Endothelial cell of umbilical vein (primary cell): ENCODE measurements around the gene PLXNA3. TPM values are rescaled to one million over a fixed set of nuclear protein-coding genes. Genes with fewer than 3 reads are reported as not detected.
A peak's percentile ranks its signal among the peaks of the same experiment; 100 is the strongest.

Experiments
- BruUV-seq: library from RNA; stranded (reverse); fragments of 400-500 nt; replicated peaks from 2 replicates; lab custom pipeline; 2021; lab: Mats Ljungman, UMichigan
- CTCF ChIA-PET: fragments of 300-600, 350-600 bp; sonication (Branson Sonifier 250); formaldehyde crosslinking; loops from one replicate; lab custom pipeline; 2021; ENCODE audit warnings: antibody characterized with exemption, inconsistent platforms; lab: Charles Lee
- POLR2A ChIA-PET: fragments of 300-600, 350-600 bp; sonication (Branson Sonifier 250); formaldehyde crosslinking; loops from one replicate; lab custom pipeline; 2021; ENCODE audit warnings: antibody characterized with exemption, inconsistent platforms; lab: Charles Lee
- DNase-seq: peaks from one replicate; pipeline ENCODE4 v3.0.0-alpha.2; 2011; ENCODE audit warnings: low read depth, low spot score
- FAIRE-seq: peaks from 2 replicates; lab custom pipeline; 2011; peaks lifted over from hg19 to GRCh38; lab: Jason Lieb, UNC
- H2AFZ ChIP-seq: 2 replicates; pipeline ENCODE4 v1.6.0; 2012; ENCODE audit warnings: low read depth, low read length, control low read depth, inconsistent platforms
- H3K27ac ChIP-seq: 2 replicates; pipeline ENCODE4 v1.5.1; 2011; ENCODE audit warnings: low read depth, mild to moderate bottlenecking, control low read depth, low read length, moderate library complexity; ENCODE audit not compliant: insufficient read depth
- H3K27me3 ChIP-seq, 2 experiments: 2 replicates each; pipeline versions ENCODE4 v1.6.0 to v1.6.1; 2011; ENCODE audit warnings: low read length in 2 of 2, mixed read lengths in 1 of 2; ENCODE audit not compliant: control insufficient read depth in 2 of 2, insufficient read depth in 2 of 2
- H3K36me3 ChIP-seq, 2 experiments: 2 replicates in 1 of 2; 3 replicates in 1 of 2; pipeline ENCODE4 v1.5.1; 2011; ENCODE audit warnings: low read length in 2 of 2, mild to moderate bottlenecking in 1 of 2, moderate library complexity in 1 of 2; ENCODE audit not compliant: control insufficient read depth in 2 of 2, insufficient read depth in 2 of 2; ENCODE audit errors: extremely low read depth in 1 of 2
- H3K4me1 ChIP-seq: 3 replicates; pipeline ENCODE4 v1.5.1; 2011; ENCODE audit warnings: mild to moderate bottlenecking, low read length; ENCODE audit not compliant: control insufficient read depth, insufficient read depth; ENCODE audit errors: extremely low read depth
- H3K4me2 ChIP-seq: 2 replicates; pipeline ENCODE4 v1.6.1; 2011; ENCODE audit warnings: low read length, control low read depth, mixed read lengths; ENCODE audit not compliant: insufficient read depth
- H3K4me3 ChIP-seq, 3 experiments: fragments of 200-600 bp in 1 of 3; sonication (generic), shearing (Covaris generic) in 1 of 3; replicated peaks in 1 of 3; 2 replicates each; pipeline ENCODE4 v1.5.1; 2011 to 2016; ENCODE audit warnings: control low read depth in 3 of 3, low read length in 3 of 3, mild to moderate bottlenecking in 2 of 3, inconsistent platforms in 1 of 3, low read depth in 1 of 3, moderate library complexity in 1 of 3; ENCODE audit not compliant: insufficient read depth in 1 of 3
- H3K79me2 ChIP-seq: 2 replicates; pipeline ENCODE4 v1.6.0; 2012; ENCODE audit warnings: low read length, inconsistent platforms; ENCODE audit not compliant: control insufficient read depth, insufficient read depth
- H3K9ac ChIP-seq: replicated peaks from 2 replicates; pipeline ENCODE3; 2011; ENCODE audit warnings: low read length, control low read depth; ENCODE audit not compliant: insufficient read depth; ENCODE audit errors: extremely low read depth
- H3K9me1 ChIP-seq: replicated peaks from 3 replicates; pipeline ENCODE4 v1.6.0; 2011; ENCODE audit warnings: mild to moderate bottlenecking, low read length; ENCODE audit not compliant: control insufficient read depth, insufficient read depth; ENCODE audit errors: extremely low read depth
- H3K9me3 ChIP-seq: replicated peaks from 2 replicates; pipeline ENCODE4 v1.5.1; 2012; ENCODE audit warnings: low read length, inconsistent platforms; ENCODE audit not compliant: control insufficient read depth, insufficient read depth
- H4K20me1 ChIP-seq: replicated peaks from 2 replicates; pipeline ENCODE3; 2011; ENCODE audit warnings: mild to moderate bottlenecking, low read length; ENCODE audit not compliant: control insufficient read depth, insufficient read depth; ENCODE audit errors: extremely low read depth
- EZH2 ChIP-seq: IDR thresholded peaks from 2 replicates; pipeline ENCODE4 v1.6.1; 2012; ENCODE audit warnings: borderline replicate concordance, low read depth, mild to moderate bottlenecking, moderate library complexity, low read length, inconsistent platforms; ENCODE audit not compliant: severe bottlenecking
- GATA2 ChIP-seq: IDR thresholded peaks from 2 replicates; pipeline ENCODE4 v1.7.0; 2011; ENCODE audit warnings: low read depth, mild to moderate bottlenecking, moderate library complexity, mixed read lengths, low read length; ENCODE audit not compliant: insufficient read length, insufficient read depth
- JUN ChIP-seq: IDR thresholded peaks from 2 replicates; pipeline ENCODE4 v1.6.1; 2011; ENCODE audit warnings: borderline replicate concordance, low read depth; ENCODE audit not compliant: insufficient read length, insufficient read depth
- MYC ChIP-seq: IDR thresholded peaks from one replicate; pipeline ENCODE4 v1.6.1; 2011; ENCODE audit warnings: mild to moderate bottlenecking, low read depth, low read length
- POLR2A ChIP-seq: IDR thresholded peaks from 2 replicates; pipeline ENCODE4 v1.6.1; 2012; ENCODE audit warnings: low read depth, mild to moderate bottlenecking, control low read depth, low read length
- POLR2AphosphoS5 ChIP-seq: IDR thresholded peaks from 2 replicates; pipeline ENCODE4 v1.6.1; 2012; ENCODE audit warnings: low read depth, mild to moderate bottlenecking, control low read depth, low read length, moderate library complexity; ENCODE audit not compliant: insufficient read depth
- dilution Hi-C: fragments of 300-500 bp; cut with MboI; formaldehyde crosslinking; loops from one replicate; pipeline ENCODE4 v1.15.0; 2019; ENCODE audit warnings: low sequenced_read_pairs; ENCODE audit not compliant: extremely low pct_ligation_motif_present
- intact Hi-C: fragments of 100-400 bp; cut with micrococcal nuclease; formaldehyde crosslinking; loops from one replicate; pipeline ENCODE4 v1.10.0; 2022
- polyA plus RNA-seq, 4 experiments: library from polyadenylated mRNA; depleted of rRNA in 3 of 4; stranded (reverse) in 3 of 4; unstranded in 1 of 4; fragments of >200 nt; gene quantifications; 2 replicates each; pipeline versions ENCODE4 v1.2.1 to v1.2.3, GENCODE V29; 2011 to 2012; ENCODE audit warnings: missing spikeins in 1 of 4
- total RNA-seq: library from RNA; stranded (reverse); gene quantifications from 2 replicates; pipeline ENCODE4 v1.2.3, GENCODE V29; 2021
- TF ChIP-seq, protein P1 (sequence below), 2 donors: IDR thresholded peaks; 1 replicate in 1 of 2; 2 replicates in 1 of 2; pipeline ENCODE4 v1.5.1; 2011; ENCODE audit warnings: low read length in 2 of 2, mild to moderate bottlenecking in 2 of 2, moderate library complexity in 2 of 2, control low read depth in 1 of 2, inconsistent platforms in 1 of 2, low read depth in 1 of 2; ENCODE audit not compliant: insufficient read depth in 1 of 2; ENCODE audit errors: extremely low read depth in 1 of 2
- TF ChIP-seq, protein P2 (sequence below): IDR thresholded peaks from 2 replicates; pipeline ENCODE4 v1.6.1; 2011; ENCODE audit not compliant: insufficient read depth, insufficient read length

The PLXNA3 gene
- total and polyA plus RNA-seq, 2 donors (not counting 3 experiments of a cell fraction or from before 2014, with no cell fraction given): 56.8 to 58.6 TPM

DNA sequence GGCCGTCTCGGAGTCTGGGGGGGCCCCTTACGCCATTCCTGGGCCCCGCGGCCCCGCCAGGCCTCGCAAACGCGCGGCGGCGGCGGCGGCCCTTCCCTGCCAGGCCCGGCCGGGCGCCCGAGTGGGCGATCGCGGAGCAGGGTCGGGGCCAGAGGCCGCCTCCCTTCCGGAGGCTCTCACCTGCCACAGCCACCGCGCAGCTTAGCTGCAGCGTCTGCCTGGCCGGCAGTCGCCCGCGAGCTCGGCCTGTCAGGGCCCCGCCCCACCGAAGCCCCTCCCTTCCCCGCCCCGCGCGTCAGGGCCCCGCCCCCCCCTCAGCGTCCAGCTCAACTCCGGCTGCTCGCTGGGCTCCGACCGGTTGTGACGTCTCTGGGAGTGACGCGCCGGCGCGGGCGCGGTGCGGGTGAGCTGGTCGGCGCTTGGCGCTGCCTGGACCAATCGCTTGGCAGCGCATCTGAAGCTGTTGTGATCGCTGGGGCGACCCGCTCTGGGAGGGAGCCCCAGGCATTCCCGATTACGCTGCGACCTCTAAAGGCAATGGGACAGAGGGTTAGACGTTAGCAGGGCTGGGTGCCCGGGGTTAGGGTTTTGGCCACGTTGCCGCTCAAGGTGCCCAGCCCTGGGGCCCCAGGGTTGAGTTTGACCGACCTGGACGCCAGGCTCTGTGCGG is 32.5 kb downstream of the PLXNA3 start, which contains the start of gene SLC10A3:
TSS of gene SLC10A3 (minus strand) at position 216 of the 670 bp plus-strand sequence. CDS start 1,689 bp downstream, outside the sequence.
- peak within 1 kb of the TSS; percentile 87 for H2AFZ ChIP-seq
- peaks cover 3% of the 10 kb centered on the region for H3K79me2 ChIP-seq
- H4K20me1 ChIP-seq: no peaks in the 10 kb centered on the region
- H3K4me3 ChIP-seq: peak within 1 kb of the TSS; percentile 51 to 68 (median 55)
- CTCF ChIA-PET: interaction anchor here (1.0 to 2.2 kb wide), 4 partner anchors 8 to 82 kb away, joined by 3 to 11 read pairs (median 3); partner anchors contain the start of gene DNASE1L1
- H3K4me1 ChIP-seq: no peaks in the 10 kb centered on the region
- H3K27me3 ChIP-seq: no peaks in the 10 kb centered on the region
- BruUV-seq: no TSS peak
- no peaks in the 10 kb centered on the region for H3K9me3 ChIP-seq
- peak; percentile 98 for FAIRE-seq
- peak within 1 kb of the TSS; percentile 78 for H3K27ac ChIP-seq
- H3K36me3 ChIP-seq: no peaks in the 10 kb centered on the region
- DNase-seq: peak; percentile 94
- TF ChIP-seq POLR2A (peak; percentile 80), POLR2AphosphoS5 (peak; percentile 44), MYC (no peak), JUN (no peak), EZH2 (no peak), GATA2 (no peak)
- TF ChIP-seq, protein P1, sequence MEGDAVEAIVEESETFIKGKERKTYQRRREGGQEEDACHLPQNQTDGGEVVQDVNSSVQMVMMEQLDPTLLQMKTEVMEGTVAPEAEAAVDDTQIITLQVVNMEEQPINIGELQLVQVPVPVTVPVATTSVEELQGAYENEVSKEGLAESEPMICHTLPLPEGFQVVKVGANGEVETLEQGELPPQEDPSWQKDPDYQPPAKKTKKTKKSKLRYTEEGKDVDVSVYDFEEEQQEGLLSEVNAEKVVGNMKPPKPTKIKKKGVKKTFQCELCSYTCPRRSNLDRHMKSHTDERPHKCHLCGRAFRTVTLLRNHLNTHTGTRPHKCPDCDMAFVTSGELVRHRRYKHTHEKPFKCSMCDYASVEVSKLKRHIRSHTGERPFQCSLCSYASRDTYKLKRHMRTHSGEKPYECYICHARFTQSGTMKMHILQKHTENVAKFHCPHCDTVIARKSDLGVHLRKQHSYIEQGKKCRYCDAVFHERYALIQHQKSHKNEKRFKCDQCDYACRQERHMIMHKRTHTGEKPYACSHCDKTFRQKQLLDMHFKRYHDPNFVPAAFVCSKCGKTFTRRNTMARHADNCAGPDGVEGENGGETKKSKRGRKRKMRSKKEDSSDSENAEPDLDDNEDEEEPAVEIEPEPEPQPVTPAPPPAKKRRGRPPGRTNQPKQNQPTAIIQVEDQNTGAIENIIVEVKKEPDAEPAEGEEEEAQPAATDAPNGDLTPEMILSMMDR (IDR thresholded peaks at IDR 0.05; ENCODE audit: extremely low read depth in 1 of 2, insufficient read depth in 1 of 2, low read depth in 1 of 2, low read length in 2 of 2): no peak
- TF ChIP-seq, protein P2, sequence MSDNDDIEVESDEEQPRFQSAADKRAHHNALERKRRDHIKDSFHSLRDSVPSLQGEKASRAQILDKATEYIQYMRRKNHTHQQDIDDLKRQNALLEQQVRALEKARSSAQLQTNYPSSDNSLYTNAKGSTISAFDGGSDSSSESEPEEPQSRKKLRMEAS: no peak
- intact Hi-C loops (loop anchor here (1.0 kb wide), 2 partner anchors 26 to 159 kb away; partner anchors contain the start of gene FAM3A), dilution Hi-C loops (no loop called here)
- H3K9ac ChIP-seq: peak within 1 kb of the TSS; percentile 85
- POLR2A ChIA-PET: interaction anchor here (0.6 to 1.5 kb wide), 3 partner anchors 12 to 83 kb away, joined by 3 to 7 read pairs (median 3); partner anchors contain the start of gene LAGE3
- H3K4me2 ChIP-seq: peak within 1 kb of the TSS; percentile 62
- H3K9me1 ChIP-seq: no peaks in the 10 kb centered on the region
